GM19035 (cell line): ENCODE data around the gene TSC22D1.

Experiments used
- ATAC-seq: cut with Tn5 transposase; IDR thresholded peaks from one replicate; pipeline ENCODE4 v1.9.1; 2021; ENCODE audit not compliant: unreplicated experiment

Gene TSC22D1

DNA sequence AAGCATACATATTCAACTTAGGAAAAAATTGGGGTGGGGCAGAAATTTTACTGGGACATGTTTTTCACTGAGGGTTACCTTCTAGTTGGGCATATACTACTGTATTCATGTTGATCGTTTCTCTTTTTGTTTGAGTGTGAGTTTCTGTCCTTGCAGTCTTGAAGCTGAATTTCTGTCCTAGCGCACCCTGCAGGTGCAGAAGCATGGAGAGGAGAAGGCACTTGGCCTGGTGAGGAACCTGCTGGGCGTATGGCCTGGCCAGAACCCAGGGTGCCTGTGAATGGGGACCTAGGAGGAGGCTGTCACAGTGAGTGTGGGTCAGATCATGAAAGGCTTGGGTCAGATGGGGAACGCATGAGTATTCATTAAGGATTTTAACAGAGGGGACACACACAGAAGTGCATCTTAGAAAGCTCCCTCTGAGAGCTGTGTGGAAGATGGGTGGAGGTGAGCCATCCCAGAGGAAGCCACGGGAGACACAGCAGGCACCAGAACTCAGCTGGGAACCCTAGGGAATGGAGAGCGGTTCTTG, 165.7 kb downstream of the TSC22D1 start:
- no peak for ATAC-seq

DNA sequence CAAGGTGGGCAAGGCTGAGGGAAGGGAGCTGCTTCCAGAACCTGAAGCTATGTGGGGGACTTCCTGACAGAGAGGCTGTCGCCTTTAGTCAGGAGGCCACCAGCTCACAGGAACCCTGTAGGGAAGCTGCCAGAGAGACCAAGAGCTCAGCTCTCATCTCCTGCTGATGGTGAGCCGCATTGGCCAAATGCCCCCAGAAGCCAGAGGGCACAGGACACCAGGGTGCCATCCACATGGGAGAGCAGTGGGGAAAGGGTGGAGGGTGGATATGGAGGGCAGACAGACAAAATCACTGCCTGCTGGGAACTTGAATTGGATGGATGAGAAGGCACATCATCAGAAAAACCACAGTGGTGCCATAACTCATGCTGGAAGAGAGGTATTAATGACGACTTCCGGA, 166.5 kb downstream of the TSC22D1 start:
- no peak for ATAC-seq

DNA sequence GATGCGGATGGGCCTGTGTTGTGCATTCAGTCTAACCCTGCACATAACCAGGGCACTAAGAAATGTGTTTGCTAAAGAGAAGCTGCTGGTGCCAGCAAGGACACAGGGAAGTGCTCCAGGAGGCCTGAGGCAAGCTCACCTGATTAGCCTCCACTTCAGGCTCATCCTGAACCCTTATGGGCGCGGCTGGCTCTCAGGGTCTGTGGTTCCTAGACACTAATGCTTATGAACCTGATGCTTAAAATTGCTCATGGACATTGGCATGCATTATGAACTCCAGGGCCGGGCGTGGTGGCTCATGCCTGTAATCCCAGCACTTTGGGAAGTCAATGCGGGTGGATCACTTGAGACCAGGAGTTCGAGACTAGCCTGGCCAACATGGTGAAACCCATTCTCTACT, 168.2 kb downstream of the TSC22D1 start:
- ATAC-seq = no peak

DNA sequence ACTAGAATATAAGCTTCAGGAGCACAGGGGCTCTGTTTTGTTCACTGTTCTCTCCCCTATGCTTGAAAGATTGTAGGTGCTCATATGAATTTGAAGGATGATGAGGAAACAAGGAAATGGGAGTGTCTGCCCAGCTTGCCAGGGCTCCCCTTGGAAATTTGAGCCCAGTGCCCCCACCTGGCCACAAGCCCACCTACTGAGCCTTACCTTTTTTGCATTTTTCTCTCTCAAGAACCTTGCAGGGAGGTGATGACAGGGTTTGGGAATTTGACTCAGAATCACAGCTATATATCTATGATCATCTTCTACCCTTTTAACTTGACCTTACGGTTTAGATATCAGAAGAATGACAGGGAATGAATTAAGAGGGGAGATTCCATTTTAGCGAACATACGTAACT, 168.8 kb downstream of the TSC22D1 start:
- no peak for ATAC-seq

DNA sequence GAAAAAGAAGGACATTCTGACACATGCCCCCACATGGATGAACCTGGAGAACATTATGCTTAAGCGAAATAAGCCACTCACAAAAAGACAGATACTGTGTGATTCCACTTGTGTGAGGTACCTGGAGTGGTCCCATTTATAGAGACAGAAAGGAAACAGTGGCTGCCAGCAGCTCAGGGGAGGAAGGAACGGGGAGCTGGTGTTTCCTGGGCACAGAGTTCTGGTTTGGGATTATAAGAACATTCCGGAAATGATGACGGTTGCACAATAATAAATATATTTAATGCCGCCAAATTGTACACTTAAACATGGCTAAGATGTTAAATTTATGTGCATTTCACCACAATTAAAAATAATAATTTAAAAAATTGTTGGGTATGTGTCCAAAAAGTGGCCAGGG, 169.5 kb downstream of the TSC22D1 start:
- no peak for ATAC-seq

DNA sequence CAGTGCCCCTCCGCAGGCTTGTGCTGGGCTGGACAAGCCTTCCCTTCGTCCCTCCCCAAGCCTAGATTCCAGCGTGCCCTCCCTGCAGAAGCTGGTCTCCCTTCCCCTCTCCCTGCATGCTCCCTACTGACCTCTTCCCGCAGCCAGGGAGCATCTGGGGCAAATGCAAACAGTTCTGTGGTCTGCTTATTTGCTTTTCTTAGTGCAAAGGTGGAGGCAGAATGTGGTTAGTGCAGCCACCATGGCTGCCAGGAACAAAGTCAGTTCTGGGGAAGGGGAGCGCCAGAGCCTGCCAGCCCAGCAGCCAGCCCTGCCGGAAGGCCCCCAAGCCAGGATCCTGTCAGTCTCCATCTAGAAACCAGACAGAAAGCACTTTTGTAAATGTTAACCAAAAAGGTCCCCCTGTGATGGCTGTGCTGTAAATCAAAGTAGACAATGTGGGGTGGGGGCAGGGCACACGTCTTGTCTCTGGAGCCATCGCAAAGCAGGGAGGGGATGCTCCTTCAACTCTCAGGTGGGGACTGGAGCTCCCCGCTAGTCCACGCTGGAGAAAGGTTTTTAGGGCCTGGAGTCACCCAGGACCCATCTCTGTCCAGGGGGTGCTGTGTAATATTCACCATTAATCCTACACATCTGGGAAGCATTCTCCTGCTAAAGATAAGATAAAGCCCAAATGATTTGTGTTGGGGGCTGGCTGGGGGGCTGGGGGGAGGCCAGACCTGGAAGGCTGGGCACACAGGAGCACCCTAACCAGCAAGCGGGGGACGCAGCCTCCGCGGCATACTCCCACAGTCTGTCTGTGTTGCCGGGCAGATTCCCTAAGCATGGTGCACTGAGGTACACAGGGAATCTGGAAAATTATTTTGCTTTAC, 171.6 kb downstream of the TSC22D1 start:
- no peak for ATAC-seq

DNA sequence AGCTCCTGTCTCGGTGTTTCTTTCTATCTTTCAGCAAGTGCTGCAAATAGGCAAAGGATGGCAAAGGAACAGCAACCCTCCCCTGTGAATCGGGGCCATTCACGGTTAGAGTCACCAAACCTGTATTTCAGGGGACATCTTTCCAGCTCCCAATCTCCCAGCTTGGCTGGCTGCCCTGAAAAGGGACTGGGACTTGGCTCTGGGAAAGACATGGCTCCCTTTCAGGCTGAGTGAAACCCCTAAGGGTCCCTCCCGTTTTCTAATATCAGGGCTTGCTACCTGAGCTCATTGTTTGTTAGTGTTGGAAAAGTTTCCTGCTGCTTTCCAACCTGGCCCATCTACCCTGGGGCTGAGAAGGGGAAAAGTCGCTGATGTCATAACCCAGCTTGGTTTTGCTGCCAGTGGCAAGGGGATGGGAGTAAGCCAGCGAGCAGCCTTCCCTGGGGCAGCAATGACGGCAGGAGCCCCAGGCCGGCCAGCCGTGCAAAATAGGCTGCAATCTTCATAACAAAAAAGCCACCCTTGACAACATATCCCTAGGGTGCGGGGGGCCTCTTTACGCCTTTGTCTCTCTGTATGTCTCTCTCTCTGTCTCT, 172.6 kb downstream of the TSC22D1 start:
- ATAC-seq = no peak

DNA sequence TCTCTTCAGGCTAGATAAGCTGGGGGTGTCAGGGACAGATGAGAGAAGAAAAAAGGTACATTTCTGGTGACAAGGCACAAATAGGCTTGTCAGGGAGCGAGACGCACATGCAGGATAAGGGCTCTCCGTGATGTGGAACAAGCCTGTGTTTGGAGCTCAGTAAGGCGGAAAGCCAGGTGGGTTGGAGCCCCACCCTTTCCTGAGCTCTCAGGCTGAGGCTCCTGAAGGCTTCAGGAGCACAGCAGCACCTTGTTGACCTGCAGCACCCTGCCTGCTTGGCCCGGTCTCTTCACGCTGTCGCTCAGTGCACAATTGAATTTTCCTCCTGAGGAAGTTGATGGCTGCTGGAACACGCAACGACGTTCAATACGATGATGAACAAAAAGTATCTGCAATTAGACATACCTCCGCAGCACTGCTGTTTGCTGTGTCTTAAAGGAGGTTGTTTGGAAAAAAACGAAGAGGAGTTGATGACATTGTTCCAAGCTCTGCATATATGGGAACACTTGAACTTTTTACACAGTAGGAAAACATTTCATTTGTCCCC, 173.2 kb downstream of the TSC22D1 start:
- ATAC-seq = no peak

DNA sequence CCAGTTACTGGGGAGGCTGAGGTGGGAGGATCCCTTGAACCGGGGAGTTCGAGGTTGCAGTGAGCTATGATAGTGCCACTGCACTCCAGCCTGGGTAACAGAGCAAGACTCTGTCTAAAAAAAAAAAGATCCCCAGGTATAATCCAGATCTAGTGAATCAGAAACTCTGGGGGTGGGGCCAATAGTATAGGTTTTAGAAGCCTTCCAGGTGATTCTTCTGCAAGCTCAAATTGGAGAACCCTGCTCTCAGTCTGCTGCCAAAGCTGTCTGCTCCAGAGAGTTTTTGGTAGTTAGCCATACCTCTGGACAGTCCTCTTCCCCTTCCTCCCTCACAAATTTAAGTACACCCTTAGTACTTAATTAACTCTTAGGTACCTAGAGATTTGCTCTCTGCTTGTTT, 174.6 kb downstream of the TSC22D1 start:
- ATAC-seq = no peak

DNA sequence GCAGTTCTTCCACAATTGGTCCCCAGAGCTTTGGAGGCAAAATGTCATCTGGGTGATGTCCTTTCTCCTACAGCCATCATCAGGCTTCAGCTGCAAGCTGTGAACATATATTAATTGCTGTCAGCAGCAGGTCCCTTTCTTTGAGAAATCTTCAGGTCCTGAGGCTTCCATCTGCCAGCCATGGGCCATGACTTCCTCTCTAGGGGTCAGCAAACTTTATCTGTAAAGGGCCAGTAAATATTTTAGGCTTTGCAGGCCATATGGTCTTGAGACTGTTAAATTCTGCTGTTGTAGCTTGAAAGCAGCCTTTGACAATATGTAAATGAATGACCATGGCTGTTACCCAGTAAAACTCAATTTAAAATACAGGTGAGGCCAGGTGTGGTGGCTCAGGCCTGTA, 175.4 kb downstream of the TSC22D1 start:
- no peak for ATAC-seq

DNA sequence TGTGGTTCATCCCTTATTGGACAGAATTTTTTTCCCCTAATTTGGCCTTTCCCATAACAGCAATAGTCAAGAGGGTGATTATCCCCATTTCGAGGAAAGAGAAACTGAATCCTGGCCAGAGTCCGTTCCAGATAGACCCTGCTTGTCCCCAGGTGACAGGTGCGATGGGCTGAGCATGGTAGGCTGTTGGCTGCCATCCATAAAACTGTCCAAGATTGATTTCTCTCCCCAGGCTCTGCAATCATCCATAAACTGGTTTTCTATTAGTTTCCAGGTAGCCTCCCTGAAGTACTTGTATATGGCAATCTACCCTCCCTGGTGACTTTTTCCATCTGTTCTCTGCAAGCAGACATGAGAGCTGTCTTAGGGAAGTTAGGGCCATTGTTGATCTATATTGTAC, 177.1 kb downstream of the TSC22D1 start:
- no peak for ATAC-seq

DNA sequence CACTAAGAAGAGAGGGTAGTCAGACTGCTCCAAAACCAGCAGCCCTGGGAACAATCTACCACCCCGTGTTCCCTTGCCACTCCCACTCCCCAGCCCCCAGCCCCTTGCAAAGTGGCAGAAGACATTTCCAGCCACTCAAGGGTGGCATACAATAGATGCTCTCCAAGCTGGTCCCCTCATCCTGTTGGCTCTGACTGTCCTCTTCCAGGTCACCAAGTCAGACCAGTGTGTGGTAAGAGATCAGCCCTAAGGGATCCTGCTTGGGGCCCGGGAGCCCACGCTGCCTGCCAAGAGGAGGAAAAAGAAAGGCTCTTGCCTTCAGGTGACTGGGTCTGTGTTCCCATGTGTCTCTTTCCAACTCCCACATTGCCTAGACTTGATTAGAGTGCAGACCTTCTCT, 177.5 kb downstream of the TSC22D1 start:
- ATAC-seq = no peak

DNA sequence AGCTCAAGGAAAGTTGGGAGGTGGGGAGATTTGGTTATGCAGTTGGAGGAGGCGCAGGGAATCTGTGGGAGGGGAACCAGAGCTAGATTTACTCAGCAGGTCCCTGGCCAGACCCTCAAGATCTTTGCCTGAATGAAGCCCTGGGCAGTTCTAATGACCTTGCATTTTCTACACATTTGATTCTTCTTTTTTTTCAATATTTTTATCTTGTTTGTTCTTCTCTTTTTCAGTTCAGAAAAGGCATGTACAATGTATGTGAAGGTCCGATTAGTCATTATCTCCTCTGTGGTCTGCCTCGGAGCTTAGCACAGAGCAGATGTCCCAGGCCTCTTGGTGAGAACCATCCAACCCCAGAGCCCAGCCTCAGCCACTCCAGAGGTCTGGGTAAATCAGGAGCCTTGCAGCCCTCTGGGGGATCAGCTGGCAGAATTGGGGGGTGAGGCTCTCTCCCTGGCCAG, 178.3 kb downstream of the TSC22D1 start:
- ATAC-seq = no peak

DNA sequence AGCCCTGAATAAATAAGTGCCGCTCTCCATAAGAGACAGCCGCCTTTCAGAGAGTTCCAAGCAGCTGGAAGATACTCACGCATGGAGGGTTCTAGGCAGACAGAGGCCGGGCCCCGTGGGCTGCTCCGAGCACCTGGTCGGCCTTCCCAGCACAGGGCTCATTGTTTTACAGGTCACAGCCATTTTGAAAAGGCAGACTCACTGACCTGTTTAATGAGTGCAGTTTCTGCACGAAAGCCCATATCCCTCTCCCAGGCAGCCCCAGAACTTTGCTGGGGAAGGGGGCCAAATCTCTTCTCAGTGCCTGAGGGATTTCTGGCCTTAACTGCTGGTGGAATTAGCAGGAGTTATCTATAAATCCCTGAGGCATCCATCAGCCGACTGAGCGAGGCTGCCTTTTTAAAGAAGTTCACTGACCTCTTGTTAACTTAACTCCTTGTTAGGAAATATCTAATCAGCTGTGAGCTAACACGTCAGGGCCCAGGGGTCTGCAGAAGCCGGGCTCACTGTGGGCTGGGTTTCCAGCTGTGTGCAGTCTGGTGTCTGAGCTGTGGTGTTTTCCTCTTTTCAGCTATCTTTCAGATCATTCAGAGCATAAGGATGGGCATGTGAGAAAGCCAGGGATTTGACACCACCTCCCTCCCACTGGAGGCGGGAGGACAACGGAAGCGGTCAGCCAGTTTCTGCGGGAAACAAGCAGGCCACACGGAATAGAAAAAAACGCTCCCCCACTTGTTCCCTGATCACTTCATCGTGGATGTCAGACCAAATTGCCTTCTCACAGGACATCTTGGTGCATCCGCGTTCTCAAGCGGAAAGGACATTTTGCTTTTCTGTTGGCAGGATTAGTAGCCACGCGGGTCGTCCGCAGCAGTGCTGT, 179.2 kb downstream of the TSC22D1 start:
- no peak for ATAC-seq

DNA sequence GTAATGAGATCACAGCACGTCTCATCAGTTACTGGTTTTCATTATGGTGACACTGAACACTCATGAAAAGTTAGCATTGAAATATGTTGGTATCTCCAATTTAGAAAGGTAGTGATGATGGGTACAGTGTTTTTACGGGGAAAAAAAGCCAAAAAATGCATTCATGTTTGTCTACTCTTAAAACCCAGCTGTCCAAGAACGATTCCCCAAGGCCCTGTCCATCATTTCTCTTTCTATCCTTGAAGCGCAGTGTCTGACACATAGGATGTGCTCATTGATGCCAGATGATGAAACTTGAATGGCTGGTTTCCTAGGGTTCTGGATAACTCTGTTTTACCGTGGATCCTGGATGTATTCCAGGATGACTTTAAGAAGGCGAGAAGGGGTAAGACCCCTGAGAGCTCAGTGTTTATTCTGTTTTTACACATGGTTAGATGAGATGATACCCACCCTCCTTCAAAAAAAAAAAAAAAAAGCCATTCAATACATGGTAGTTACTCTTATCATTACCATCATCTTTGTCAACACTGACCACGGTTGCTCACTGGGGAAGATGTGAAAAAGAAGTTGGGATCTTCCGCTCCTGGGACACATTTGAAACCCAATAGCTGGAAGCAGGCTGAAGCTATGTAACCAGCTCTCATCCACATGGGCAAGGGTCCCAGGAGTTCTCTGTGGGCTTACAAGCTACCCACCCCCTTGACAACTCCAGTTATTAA, 180.0 kb downstream of the TSC22D1 start:
- no peak for ATAC-seq

DNA sequence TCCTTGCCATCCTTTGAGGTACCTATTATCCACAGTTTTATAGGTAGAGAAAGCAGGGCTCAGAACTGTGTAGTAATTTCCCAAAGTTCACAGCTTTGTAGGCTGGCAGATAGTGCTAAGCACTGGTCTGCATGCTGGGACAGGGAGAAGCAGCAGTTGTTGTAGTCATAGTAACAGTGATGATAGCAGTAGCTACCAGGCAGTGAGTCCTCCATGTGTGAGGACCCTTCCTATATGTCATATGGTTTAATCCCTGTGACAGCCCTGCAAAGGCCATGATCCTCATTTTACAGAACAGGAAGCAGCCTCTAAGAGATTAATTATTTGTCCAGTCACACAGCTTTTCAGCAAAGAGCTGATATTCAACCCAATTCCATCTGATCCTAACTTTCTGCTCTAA, 181.5 kb downstream of the TSC22D1 start:
- ATAC-seq = no peak

DNA sequence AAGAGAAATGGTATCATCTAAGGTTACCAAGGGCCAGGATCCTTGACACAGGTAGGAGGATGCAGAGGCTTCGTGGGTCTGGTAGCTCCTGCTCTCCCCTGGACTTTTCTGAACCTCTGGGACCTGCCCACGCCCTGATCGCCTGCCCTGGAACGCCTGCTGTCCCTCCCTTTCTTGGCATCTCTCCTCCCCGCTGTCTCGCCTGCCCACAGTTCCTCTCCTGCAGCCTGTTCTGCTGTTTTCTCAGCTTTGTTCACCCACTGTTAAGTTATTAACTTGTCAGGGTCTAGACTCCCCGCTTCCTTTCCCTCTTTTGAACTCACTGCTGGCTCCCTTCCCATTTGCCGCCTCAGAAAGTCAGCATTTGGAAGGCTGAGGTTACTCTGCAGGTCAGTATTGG, 182.7 kb downstream of the TSC22D1 start:
- no peak for ATAC-seq

DNA sequence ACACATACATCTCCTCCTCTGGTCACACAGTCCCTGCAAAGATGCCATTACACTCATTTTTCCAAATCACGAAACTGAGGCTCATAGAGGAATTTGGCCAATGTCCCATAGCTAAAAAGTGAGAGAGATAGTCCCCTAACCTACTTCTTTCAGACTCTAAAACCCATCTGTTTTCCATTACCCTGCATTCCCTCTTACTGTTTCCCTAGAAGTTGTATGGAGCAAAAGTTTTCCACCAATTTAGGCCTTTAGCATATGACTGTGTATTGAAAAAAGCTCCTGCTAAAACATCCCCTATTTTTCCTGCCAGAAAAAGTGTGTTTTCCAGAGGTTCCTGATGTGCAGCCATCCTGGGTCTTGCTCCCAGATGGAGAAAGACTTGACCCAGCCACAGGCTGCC, 186.3 kb downstream of the TSC22D1 start:
- ATAC-seq = no peak

DNA sequence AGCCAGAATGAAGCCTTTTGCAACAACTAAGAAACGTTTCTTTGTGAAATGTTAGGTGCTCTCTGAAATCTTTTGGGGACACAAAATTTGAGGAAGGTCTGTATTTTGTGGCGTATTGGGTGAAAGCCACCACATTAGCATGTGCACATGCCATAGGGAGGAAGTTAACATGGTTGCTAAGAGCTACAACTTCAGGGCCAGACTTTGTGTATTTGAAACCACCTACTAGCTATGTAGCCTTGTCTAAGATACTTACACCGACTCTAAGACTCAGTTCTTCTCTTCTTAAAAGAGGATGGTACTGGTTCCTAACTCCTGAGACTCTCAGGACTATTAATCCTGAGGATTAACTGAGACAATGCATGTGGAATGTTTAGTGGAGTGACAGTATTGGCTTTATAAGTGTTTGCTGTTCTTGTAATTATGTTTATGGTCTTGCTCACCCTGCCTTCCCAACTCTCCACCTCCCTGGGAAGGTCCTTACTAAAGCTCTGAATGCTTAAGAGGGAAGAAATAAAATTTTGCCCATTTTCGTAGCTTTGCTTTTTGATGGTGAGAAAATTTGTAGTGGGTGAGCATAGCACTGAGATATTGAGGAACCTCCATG, 187.0 kb downstream of the TSC22D1 start:
- ATAC-seq = no peak

DNA sequence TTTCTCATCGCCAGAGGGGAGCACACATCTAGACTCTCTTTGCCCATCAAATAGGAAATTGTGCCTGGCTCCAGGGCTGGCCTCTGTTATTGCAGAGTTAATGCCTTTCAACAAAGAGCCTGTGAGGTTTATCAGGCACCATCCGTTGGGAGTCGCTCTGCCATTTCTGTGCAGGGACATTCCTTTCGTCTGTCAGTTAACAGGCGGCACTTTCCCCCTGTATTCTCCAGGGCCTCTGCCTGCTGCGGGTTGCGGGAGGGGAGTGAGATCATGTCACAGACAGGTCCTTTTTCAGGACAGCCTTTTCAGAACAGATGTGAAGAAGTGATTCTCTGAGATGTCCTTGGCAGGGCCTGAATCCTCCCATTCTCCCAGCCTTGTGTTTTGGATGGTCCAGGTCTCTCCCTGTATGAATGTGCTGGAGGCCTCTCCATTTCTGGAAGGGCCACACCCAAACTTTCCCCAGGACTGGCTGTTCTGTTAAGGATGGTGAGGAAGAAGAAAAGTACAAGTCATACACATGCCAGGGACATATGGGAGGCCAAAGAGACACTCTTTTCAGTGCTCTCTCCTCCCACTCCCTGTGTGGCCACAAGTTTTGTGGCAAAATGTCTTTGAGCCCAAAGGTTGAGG, 187.6 kb downstream of the TSC22D1 start:
- no peak for ATAC-seq
